GM23338 (cell line): Measurements from ENCODE around the gene ST3GAL4. TPM values are rescaled to one million over a fixed set of nuclear protein-coding genes. Genes with fewer than 3 reads are reported as not detected.

Experiments
- ATAC-seq: fragments of 200-7000 bp; cut with Tn5 transposase; 3 replicates; pipeline ENCODE4 v1.9.1; 2020
- DNase-seq: peaks from one replicate; pipeline ENCODE4 v3.0.0-alpha.2; 2015; ENCODE audit warnings: low spot score
- H2AFZ ChIP-seq: fragments of 200-600 bp; sonication (generic); 2 replicates; pipeline ENCODE4 v1.8.0; 2016; ENCODE audit warnings: antibody characterized with exemption, mild to moderate bottlenecking, moderate library complexity
- H3F3A ChIP-seq: fragments of 200-600 bp; sonication (generic); replicated peaks from 2 replicates; pipeline ENCODE4 v1.8.0; 2017; ENCODE audit warnings: antibody characterized with exemption, mixed run types, low read depth
- H3K27ac ChIP-seq: fragments of 200-600 bp; sonication (generic); 2 replicates; pipeline ENCODE4 v1.6.1; 2016; ENCODE audit warnings: low read depth
- H3K27me3 ChIP-seq: fragments of 200-600 bp; sonication (generic); 2 replicates; pipeline ENCODE4 v1.8.0; 2016; ENCODE audit warnings: mild to moderate bottlenecking, mixed run types, moderate library complexity; ENCODE audit not compliant: insufficient read depth
- H3K36me3 ChIP-seq: fragments of 200-600 bp; sonication (generic); 2 replicates; pipeline ENCODE4 v1.8.0; 2016; ENCODE audit warnings: mild to moderate bottlenecking; ENCODE audit not compliant: insufficient read depth
- H3K4me1 ChIP-seq: fragments of 200-600 bp; sonication (generic); 2 replicates; pipeline ENCODE4 v1.8.0; 2016; ENCODE audit warnings: mild to moderate bottlenecking, moderate library complexity; ENCODE audit not compliant: insufficient read depth
- H3K4me2 ChIP-seq: fragments of 200-600 bp; sonication (generic); 2 replicates; pipeline ENCODE4 v1.7.1; 2017; ENCODE audit warnings: mixed run types
- H3K4me3 ChIP-seq: fragments of 200-600 bp; sonication (generic); 2 replicates; pipeline ENCODE4 v1.6.1; 2016; ENCODE audit warnings: mixed run types
- H3K79me2 ChIP-seq: fragments of 200-600 bp; sonication (generic); replicated peaks from 2 replicates; pipeline ENCODE4 v1.8.0; 2017; ENCODE audit warnings: mild to moderate bottlenecking; ENCODE audit not compliant: insufficient read depth
- H3K9me2 ChIP-seq: fragments of 200-600 bp; sonication (generic); 2 replicates; pipeline ENCODE4 v1.8.0; 2017; ENCODE audit not compliant: insufficient read depth
- H4K20me1 ChIP-seq: fragments of 200-600 bp; sonication (generic); replicated peaks from 2 replicates; pipeline ENCODE4 v1.8.0; 2017; ENCODE audit warnings: mild to moderate bottlenecking; ENCODE audit not compliant: insufficient read depth
- H3K27ac Mint-ChIP-seq: 2 replicates; pipeline ENCODE4 v1.8.0; 2020; ENCODE audit warnings: inconsistent platforms, mild to moderate bottlenecking, moderate library complexity, mixed read lengths
- H3K27me3 Mint-ChIP-seq: 3 replicates; pipeline ENCODE4 v1.8.0; 2022; ENCODE audit warnings: low read depth, mild to moderate bottlenecking, moderate library complexity, mixed read lengths, inconsistent platforms; ENCODE audit not compliant: insufficient read depth, poor library complexity
- H3K36me3 Mint-ChIP-seq: 3 replicates; pipeline ENCODE4 v1.8.0; 2021; ENCODE audit warnings: low read depth, mild to moderate bottlenecking, inconsistent platforms, moderate library complexity, mixed read lengths
- H3K4me1 Mint-ChIP-seq: 3 replicates; pipeline ENCODE4 v1.8.0; 2020; ENCODE audit warnings: mild to moderate bottlenecking, inconsistent platforms, mixed read lengths
- H3K4me3 Mint-ChIP-seq: 3 replicates; pipeline ENCODE4 v1.8.0; 2021; ENCODE audit warnings: moderate library complexity, mild to moderate bottlenecking, inconsistent platforms, mixed read lengths
- H3K9me3 Mint-ChIP-seq: 3 replicates; pipeline ENCODE4 v1.8.0; 2020; ENCODE audit warnings: moderate library complexity, mild to moderate bottlenecking, inconsistent platforms, mixed read lengths
- CREB1 ChIP-seq: fragments of 250-450 bp; sonication (Bioruptor Pico); IDR thresholded peaks from 2 replicates; pipeline ENCODE4 v1.5.0; 2020; ENCODE audit warnings: low read depth, mild to moderate bottlenecking, moderate library complexity
- EZH2 ChIP-seq: fragments of 200-600 bp; sonication (generic); IDR thresholded peaks from one replicate; pipeline ENCODE4 v1.8.0; 2017; ENCODE audit warnings: antibody characterized with exemption, mild to moderate bottlenecking, low read depth; ENCODE audit not compliant: unreplicated experiment
- EZH2phosphoT487 ChIP-seq: fragments of 200-600 bp; sonication (generic); IDR thresholded peaks from one replicate; pipeline ENCODE4 v1.8.1; 2018; ENCODE audit warnings: antibody characterized with exemption; ENCODE audit not compliant: unreplicated experiment
- STAT1 ChIP-seq: IDR thresholded peaks from one replicate; pipeline ENCODE4 v1.6.1; 2016; ENCODE audit warnings: antibody characterized with exemption; ENCODE audit not compliant: unreplicated experiment
- ZNF114 ChIP-seq: fragments of 250-450 bp; sonication (Bioruptor Pico); IDR thresholded peaks from 2 replicates; pipeline ENCODE4 v1.5.0; 2020; ENCODE audit warnings: mild to moderate bottlenecking, moderate library complexity
- ZNF331 ChIP-seq: fragments of 250-450 bp; sonication (Bioruptor Pico); IDR thresholded peaks from 2 replicates; pipeline ENCODE4 v1.5.0; 2020; ENCODE audit warnings: low read depth, mild to moderate bottlenecking, moderate library complexity
- ZNF462 ChIP-seq: fragments of 250-450 bp; sonication (Bioruptor Pico); IDR thresholded peaks from 2 replicates; pipeline ENCODE4 v1.5.0; 2020; ENCODE audit warnings: mild to moderate bottlenecking, moderate library complexity
- polyA plus RNA-seq: library from polyadenylated mRNA; unstranded; fragments of >200 nt; fragmentation: Nextera tagmentation; extraction: Ambion mirVana; gene quantifications from 2 replicates; pipeline ENCODE4 v1.2.1, GENCODE V29; 2016
- total RNA-seq: library from RNA; depleted of rRNA; stranded (reverse); fragments of >200 nt; shearing (Covaris generic); gene quantifications from 2 replicates; pipeline ENCODE4 v1.2.3, GENCODE V29; 2014
- TF ChIP-seq, protein P1 (sequence below): IDR thresholded peaks from one replicate; pipeline ENCODE4 v1.6.1; 2018; ENCODE audit warnings: antibody characterized with exemption; ENCODE audit not compliant: unreplicated experiment
- TF ChIP-seq, protein P2 (sequence below): IDR thresholded peaks from 2 replicates; pipeline ENCODE4 v1.6.1; 2016; ENCODE audit warnings: antibody characterized with exemption

The ST3GAL4 gene
- total and polyA plus RNA-seq, 2 experiments from 2014 or later, result 10.1 to 28.0 TPM

- TF ChIP-seq, protein P1, sequence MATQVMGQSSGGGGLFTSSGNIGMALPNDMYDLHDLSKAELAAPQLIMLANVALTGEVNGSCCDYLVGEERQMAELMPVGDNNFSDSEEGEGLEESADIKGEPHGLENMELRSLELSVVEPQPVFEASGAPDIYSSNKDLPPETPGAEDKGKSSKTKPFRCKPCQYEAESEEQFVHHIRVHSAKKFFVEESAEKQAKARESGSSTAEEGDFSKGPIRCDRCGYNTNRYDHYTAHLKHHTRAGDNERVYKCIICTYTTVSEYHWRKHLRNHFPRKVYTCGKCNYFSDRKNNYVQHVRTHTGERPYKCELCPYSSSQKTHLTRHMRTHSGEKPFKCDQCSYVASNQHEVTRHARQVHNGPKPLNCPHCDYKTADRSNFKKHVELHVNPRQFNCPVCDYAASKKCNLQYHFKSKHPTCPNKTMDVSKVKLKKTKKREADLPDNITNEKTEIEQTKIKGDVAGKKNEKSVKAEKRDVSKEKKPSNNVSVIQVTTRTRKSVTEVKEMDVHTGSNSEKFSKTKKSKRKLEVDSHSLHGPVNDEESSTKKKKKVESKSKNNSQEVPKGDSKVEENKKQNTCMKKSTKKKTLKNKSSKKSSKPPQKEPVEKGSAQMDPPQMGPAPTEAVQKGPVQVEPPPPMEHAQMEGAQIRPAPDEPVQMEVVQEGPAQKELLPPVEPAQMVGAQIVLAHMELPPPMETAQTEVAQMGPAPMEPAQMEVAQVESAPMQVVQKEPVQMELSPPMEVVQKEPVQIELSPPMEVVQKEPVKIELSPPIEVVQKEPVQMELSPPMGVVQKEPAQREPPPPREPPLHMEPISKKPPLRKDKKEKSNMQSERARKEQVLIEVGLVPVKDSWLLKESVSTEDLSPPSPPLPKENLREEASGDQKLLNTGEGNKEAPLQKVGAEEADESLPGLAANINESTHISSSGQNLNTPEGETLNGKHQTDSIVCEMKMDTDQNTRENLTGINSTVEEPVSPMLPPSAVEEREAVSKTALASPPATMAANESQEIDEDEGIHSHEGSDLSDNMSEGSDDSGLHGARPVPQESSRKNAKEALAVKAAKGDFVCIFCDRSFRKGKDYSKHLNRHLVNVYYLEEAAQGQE, result no peak
Observed at GRCh38 chr11:126396965-126397364, 41.5 kb downstream of the ST3GAL4 start (continued).

DNA sequence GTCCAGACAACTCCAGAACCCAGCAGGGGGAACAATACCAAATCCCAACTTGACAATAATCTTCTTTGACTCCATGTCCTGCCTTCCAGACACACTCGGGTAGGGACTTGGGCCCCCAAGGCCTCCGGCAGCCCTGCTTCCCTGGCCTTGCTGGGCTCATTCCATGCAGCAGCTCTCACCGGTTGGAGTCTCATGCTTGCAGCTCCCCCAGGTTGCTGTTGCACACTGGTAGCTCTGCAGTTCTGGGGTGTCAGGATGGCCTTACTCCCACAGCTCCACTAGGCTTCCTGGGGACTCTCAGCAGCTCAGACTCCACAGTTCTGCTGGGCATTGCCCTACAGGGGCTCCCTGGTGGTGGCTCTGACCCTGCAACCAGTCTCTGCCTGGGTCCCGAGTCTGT, 42.8 kb downstream of the ST3GAL4 start:
- Histone ChIP-seq H3K9me2 (no peaks in the 10 kb centered on the region), H3K4me3 (no peak overlapping the region), H3K27ac (no peak overlapping the region), H3K4me2 (no peak overlapping the region), H3K27me3 (no peaks in the 10 kb centered on the region), H2AFZ (no peak overlapping the region), H3K4me1 (peaks cover 3% of the 10 kb centered on the region), H3K36me3 (no peaks in the 10 kb centered on the region), H3F3A (0 out of 2 replicates have a peak, but pooled peaks cover 3% of the 10 kb centered on the region), H4K20me1 (0 out of 2 replicates have a peak, but pooled peaks cover 5% of the 10 kb centered on the region), H3K79me2 (peaks cover 6% of the 10 kb centered on the region; the same call in 1 of the 2 replicates)
- no peak for DNase-seq
- H3K4me3 Mint-ChIP-seq, result no peak overlapping the region
- TF ChIP-seq EZH2phosphoT487, result no peak
- H3K27me3 Mint-ChIP-seq, result peaks cover 7% of the 10 kb centered on the region
- no peak for ATAC-seq
- no peaks in the 10 kb centered on the region for H3K36me3 Mint-ChIP-seq
- H3K27ac Mint-ChIP-seq, result no peak overlapping the region
- peaks cover 5% of the 10 kb centered on the region; the same call in 1 of the 3 replicates for H3K9me3 Mint-ChIP-seq
- H3K4me1 Mint-ChIP-seq, result peaks cover 11% of the 10 kb centered on the region

GRCh38 chr11:126398721-126399120, 43.2 kb downstream of the ST3GAL4 start:
- H3K4me3 ChIP-seq, result no peak overlapping the region
- H3K27ac Mint-ChIP-seq, result no peak overlapping the region
- peaks cover 2% of the 10 kb centered on the region; the same call in 1 of the 2 replicates for H3K79me2 ChIP-seq
- peaks cover 7% of the 10 kb centered on the region for H3K4me1 ChIP-seq
- DNase-seq (no peak), ATAC-seq (no peak)
- H3K27me3 ChIP-seq, result no peaks in the 10 kb centered on the region
- 0 out of 2 replicates have a peak, but pooled peaks cover 3% of the 10 kb centered on the region for H3F3A ChIP-seq
- peaks cover 5% of the 10 kb centered on the region; the same call in 1 of the 3 replicates for H3K9me3 Mint-ChIP-seq
- H3K27me3 Mint-ChIP-seq, result peaks cover 7% of the 10 kb centered on the region
- H2AFZ ChIP-seq, result no peak overlapping the region
- peaks cover 12% of the 10 kb centered on the region for H3K4me1 Mint-ChIP-seq
- 0 out of 2 replicates have a peak, but pooled peaks cover 3% of the 10 kb centered on the region for H4K20me1 ChIP-seq
- H3K4me3 Mint-ChIP-seq, result no peak overlapping the region
- no peak overlapping the region for H3K27ac ChIP-seq
- H3K9me2 ChIP-seq, result no peaks in the 10 kb centered on the region
- no peaks in the 10 kb centered on the region for H3K36me3 Mint-ChIP-seq
- H3K36me3 ChIP-seq, result no peaks in the 10 kb centered on the region
- H3K4me2 ChIP-seq, result no peak overlapping the region
- no peak for TF ChIP-seq EZH2phosphoT487
- no peak for TF ChIP-seq ZNF114 (CRISPR knock-in tag)
- no peak for TF ChIP-seq ZNF331 (CRISPR knock-in tag)
- no peak for TF ChIP-seq ZNF462 (CRISPR knock-in tag)
- TF ChIP-seq, protein P2, sequence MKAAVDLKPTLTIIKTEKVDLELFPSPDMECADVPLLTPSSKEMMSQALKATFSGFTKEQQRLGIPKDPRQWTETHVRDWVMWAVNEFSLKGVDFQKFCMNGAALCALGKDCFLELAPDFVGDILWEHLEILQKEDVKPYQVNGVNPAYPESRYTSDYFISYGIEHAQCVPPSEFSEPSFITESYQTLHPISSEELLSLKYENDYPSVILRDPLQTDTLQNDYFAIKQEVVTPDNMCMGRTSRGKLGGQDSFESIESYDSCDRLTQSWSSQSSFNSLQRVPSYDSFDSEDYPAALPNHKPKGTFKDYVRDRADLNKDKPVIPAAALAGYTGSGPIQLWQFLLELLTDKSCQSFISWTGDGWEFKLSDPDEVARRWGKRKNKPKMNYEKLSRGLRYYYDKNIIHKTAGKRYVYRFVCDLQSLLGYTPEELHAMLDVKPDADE, result no peak
- no peak for TF ChIP-seq CREB1 (CRISPR knock-in tag)
- TF ChIP-seq EZH2, result no peak
- no peak for TF ChIP-seq STAT1
